ENCODE measurements around the gene RPS18.
"Not testable (repeated sequence)": the region's sequence is repeated elsewhere in the genome, so short reads cannot be mapped to it uniquely, and the experiment has no call there.

The RPS18 gene

GRCh38 chr6:33273129-33273923 is 1.5 kb downstream of the RPS18 start:
- no peak for DNase-seq

- no peak for DNase-seq
Observed at GRCh38 chr6:33273924-33274902, 2.3 kb downstream of the RPS18 start.

GRCh38 chr6:33275795-33276580 is 4.1 kb downstream of the RPS18 start:
- not testable (repeated sequence) for DNase-seq

GRCh38 chr6:33276581-33276863 is 4.6 kb downstream of the RPS18 start:
- DNase-seq: no peak

- DNase-seq: peak; percentile 78
Observed at GRCh38 chr6:33276864-33277662, 5.2 kb downstream of the RPS18 start, which contains the start of gene B3GALT4. TSS of gene B3GALT4 (plus strand) at chr6:33277123. CDS start at chr6:33277420, 297 bp downstream.

GRCh38 chr6:33277663-33278391 is 6.0 kb downstream of the RPS18 start:
- DNase-seq: peak; percentile 42

GRCh38 chr6:33278392-33278741 is 6.5 kb downstream of the RPS18 start:
- DNase-seq: no peak

- no peak for DNase-seq
Observed at GRCh38 chr6:33278810-33279209, 6.9 kb downstream of the RPS18 start.

GRCh38 chr6:33279257-33279695 is 7.4 kb downstream of the RPS18 start:
- DNase-seq: no peak

GRCh38 chr6:33279971-33280511 is 8.2 kb downstream of the RPS18 start:
- DNase-seq: peak; percentile 38

GRCh38 chr6:33280539-33280938 is 8.7 kb downstream of the RPS18 start:
- no peak for DNase-seq

- not testable (repeated sequence) for DNase-seq
Observed at GRCh38 chr6:33285214-33285613, 13.3 kb downstream of the RPS18 start.

GRCh38 chr6:33286946-33287914 is 15.4 kb downstream of the RPS18 start:
- no peak for DNase-seq

- no peak for DNase-seq
Observed at GRCh38 chr6:33288141-33288920, 16.5 kb downstream of the RPS18 start.

- peak; percentile 91 for DNase-seq
Observed at GRCh38 chr6:33288921-33289783, 17.3 kb downstream of the RPS18 start, which contains the start of the genes PFDN6 and WDR46. TSS of gene PFDN6 (plus strand) at chr6:33289601. CDS start at chr6:33289857, 256 bp downstream. TSS of gene WDR46 (minus strand) at chr6:33289239. CDS start at chr6:33289170, 69 bp downstream.

- DNase-seq: no peak
Observed at GRCh38 chr6:33289784-33290315, 18.0 kb downstream of the RPS18 start.

- no peak for DNase-seq
Observed at GRCh38 chr6:33290459-33290858, 18.6 kb downstream of the RPS18 start.
